Left renal cortex interstitium (tissue), 4 donors: ENCODE measurements around the gene PIPOX. TPM values are rescaled to one million over a fixed set of nuclear protein-coding genes. Genes with fewer than 3 reads are reported as not detected.

Source experiments
- DNase-seq, 4 donors: peaks; one replicate each; pipeline ENCODE4 v3.0.0-alpha.2; 2013; ENCODE audit warnings: low read depth in 4 of 4, low spot score in 2 of 4, missing footprints in 1 of 4
- polyA plus RNA-seq, 4 donors: library from polyadenylated mRNA; unstranded; fragments of 120-200 nt; gene quantifications; one replicate each; pipeline ENCODE4 v1.2.1, GENCODE V29; 2013; ENCODE audit not compliant: insufficient read length in 4 of 4

PIPOX gene
- polyA plus RNA-seq, 4 donors: 4.2 to 12.6 (median 9.1) TPM

GRCh38 chr17:29093090-29093871, 50.3 kb downstream of the PIPOX start:
- no peak for DNase-seq

- no peak for DNase-seq
Measured at GRCh38 chr17:29094101-29094708, 51.3 kb downstream of the PIPOX start.

GRCh38 chr17:29095439-29095838, 52.5 kb downstream of the PIPOX start:
- DNase-seq: no peak

- DNase-seq: no peak
Measured at GRCh38 chr17:29096094-29096493, 53.2 kb downstream of the PIPOX start.

- DNase-seq: no peak
Measured at GRCh38 chr17:29099527-29099926, 56.6 kb downstream of the PIPOX start.

- DNase-seq: no peak
Measured at GRCh38 chr17:29100296-29100695, 57.4 kb downstream of the PIPOX start.

- no peak for DNase-seq
Measured at GRCh38 chr17:29102046-29102445, 59.1 kb downstream of the PIPOX start.

- no peak for DNase-seq
Measured at GRCh38 chr17:29102741-29103181, 59.8 kb downstream of the PIPOX start.

GRCh38 chr17:29103341-29103740, 60.4 kb downstream of the PIPOX start:
- no peak for DNase-seq

Other genes with a start within 250 kb of the PIPOX start
- 10 to 100 TPM; 20.1 to 26.2 (median 20.8) TPM for gene FAM222B, start 200.4 kb upstream of the PIPOX start, polyA plus RNA-seq
- 10 to 100 TPM; 60.2 to 76.2 (median 69.0) TPM for gene ERAL1, start 188.1 kb upstream of the PIPOX start, polyA plus RNA-seq
- gene FLOT2, start 145.4 kb upstream of the PIPOX start, polyA plus RNA-seq: 100 to 1,000 TPM in 2 of 4 donors, 10 to 100 TPM in 2; 84.9 to 107 (median 96.9) TPM
- gene DHRS13, start 140.1 kb upstream of the PIPOX start, polyA plus RNA-seq: 10 to 100 TPM; 13.2 to 18.0 (median 15.2) TPM
- gene PHF12, start 91.6 kb upstream of the PIPOX start, polyA plus RNA-seq: 10 to 100 TPM; 41.2 to 66.9 (median 50.8) TPM
- 1 to 10 TPM in 1 of 4 donors, under 1 TPM in 2, not detected in 1; 0.10 to 1.1 (median 0.70) TPM for gene SEZ6, start 37.1 kb upstream of the PIPOX start, polyA plus RNA-seq
- 10 to 100 TPM; 33.4 to 54.3 (median 42.5) TPM for gene MYO18A, start 137.3 kb downstream of the PIPOX start, polyA plus RNA-seq
- not detected for gene CRYBA1, start 203.7 kb downstream of the PIPOX start, polyA plus RNA-seq